CD4-positive, alpha-beta T cell treated with Interleukin-6 at 100 ng/mL for 8 hours (primary cell): ENCODE results near the gene TRIP4.

Experiments used
- DNase-seq: peaks from one replicate; pipeline ENCODE4 v3.0.0-alpha.2; 2020; ENCODE audit warnings: mixed read lengths, low spot score

The TRIP4 gene

GRCh38 chr15:64447536-64448315 is 60.1 kb downstream of the TRIP4 start:
- no peak for DNase-seq

DNA sequence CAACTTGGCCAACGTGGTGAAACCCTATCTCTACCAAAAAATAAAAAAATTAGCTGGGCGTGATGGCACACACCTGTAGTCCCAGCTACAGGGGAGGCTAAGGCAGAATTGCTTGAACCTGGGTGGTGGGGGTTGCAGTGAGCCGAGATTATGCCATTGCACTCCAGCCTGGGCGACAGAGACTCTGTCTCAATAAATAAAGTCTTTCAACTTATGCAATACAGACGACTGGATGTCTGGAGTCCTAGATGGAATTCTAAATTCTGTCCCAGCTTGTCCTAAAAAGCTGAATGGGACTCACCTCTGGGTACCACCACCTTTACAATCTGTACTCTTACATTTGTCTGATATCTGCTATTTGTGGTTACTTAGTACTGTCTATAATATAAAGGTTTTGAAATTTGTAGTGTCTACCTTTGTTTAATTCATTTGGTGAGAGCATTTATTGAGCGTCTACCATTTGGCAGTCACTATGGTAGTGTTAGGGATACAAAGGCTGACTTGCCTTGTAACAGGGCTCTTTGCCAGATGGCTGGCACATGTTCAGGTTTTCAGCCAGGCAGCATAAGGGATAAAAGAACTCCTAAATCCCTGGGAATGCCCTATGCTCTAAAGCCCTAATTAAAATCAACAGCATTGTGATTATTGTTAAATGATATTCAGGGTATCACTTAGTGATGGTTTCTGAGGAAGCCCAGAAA is 65.5 kb downstream of the TRIP4 start:
- no peak for DNase-seq

- DNase-seq, result no peak
These were observed 66.0 kb downstream of the TRIP4 start for GRCh38 chr15:64453689-64454037.

GRCh38 chr15:64454282-64454681 is 66.6 kb downstream of the TRIP4 start:
- no peak for DNase-seq

- DNase-seq, result peak; percentile 20
These were observed 68.3 kb downstream of the TRIP4 start for GRCh38 chr15:64455961-64456371.

GRCh38 chr15:64456634-64457108 is 69.0 kb downstream of the TRIP4 start:
- DNase-seq, result no peak

- no peak for DNase-seq
These were observed 71.6 kb downstream of the TRIP4 start for GRCh38 chr15:64459066-64459781.

GRCh38 chr15:64460206-64460723 is 72.6 kb downstream of the TRIP4 start, which contains the start of gene ZNF609:
ZNF609 (plus strand) TSS chr15:64460578; CDS start chr15:64499420, 38,842 bp downstream.
- peak; percentile 77 for DNase-seq

- DNase-seq, result peak; percentile 25
These were observed 73.4 kb downstream of the TRIP4 start for GRCh38 chr15:64460724-64461720.

DNA sequence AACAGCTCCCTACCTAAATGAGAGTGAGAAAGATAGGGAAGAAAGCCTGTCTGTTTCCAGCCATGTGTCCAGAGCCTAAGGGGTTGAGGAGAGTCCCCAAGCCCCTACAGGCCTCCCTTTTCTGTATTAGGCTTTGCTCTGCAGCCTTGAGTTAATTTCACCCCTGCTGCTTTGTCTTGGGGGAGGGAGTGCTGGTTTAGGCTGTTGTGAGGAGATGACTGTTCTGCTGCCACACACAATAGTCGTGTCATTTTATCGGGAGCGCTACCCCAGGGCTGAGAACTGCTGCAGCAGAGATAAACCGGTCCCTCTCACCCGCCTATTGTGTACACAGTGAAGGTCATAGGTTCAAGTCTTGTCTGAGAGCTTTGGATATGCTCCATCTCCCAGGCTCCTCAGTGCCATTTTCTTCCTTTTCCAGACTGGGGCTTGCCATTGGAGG is 74.1 kb downstream of the TRIP4 start:
- peak; percentile 4 for DNase-seq

GRCh38 chr15:64462492-64462891 is 74.9 kb downstream of the TRIP4 start:
- no peak for DNase-seq

DNA sequence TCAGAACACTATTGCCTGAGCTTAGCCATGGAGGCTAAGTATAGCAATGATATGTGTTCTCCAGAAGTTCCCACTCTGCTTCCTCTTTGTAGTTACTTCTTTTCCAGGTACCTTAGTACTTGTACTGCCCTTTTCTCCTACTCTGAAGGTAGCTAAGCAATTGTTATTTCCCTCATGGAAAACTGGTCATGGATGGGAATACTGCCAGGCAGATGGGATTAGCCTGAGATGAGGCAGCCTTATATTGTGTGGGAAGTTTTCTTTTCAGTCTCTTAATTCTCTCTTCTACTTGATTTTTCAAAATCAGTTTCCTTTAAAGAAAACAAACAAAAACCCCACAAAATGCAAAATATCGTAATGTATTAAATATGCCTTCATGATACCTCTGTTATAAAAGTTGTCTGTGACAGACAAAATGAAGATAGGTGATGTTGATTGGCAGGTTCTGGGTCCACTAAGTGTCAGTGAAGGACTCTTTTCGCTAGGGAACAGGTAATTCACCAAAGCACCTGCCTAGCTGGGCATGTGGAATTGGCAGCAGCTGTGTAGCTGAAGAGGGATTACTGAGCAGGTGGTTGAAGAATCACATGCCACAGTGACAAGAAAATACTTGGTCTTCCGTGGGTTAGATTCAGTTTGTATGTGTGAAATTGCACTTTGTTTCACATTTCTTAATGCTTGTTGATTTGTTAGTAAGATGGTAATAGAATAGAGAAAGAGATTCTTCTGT is 76.8 kb downstream of the TRIP4 start:
- no peak for DNase-seq

DNA sequence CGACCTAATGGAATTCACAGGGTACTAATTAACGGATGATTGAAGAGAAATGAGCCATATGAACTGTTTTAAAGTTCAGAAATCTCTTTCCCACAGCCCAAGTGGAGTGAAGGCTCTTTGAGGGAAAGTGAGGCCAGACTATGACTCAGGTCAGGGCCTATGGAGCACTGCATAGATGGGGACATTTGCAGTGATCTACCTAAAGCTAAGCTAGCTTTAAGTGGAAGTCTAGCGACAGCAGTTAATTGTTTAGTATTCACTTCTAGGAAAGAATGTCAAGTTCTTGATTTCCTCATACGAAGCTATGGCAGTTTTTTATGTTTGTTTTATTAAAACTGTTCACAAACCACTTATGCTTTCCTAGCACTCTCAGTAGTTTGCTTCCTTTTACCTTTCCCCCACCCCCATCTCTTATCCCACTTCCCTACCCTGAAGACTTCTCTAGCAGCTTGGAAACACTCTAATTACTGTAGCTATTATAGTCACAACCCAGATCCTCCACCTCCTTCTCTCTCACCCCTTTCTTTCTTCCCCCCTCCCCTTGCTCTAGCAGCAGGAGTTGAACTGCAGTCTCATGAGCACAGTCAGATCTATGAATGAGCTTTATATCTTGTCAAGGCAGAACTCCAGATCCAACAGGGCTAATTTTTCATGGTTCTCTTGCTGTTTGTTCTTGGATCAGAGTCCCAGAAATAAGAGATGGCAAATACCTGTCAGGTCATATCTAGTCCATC is 78.9 kb downstream of the TRIP4 start:
- no peak for DNase-seq

- DNase-seq, result no peak
These were observed 84.5 kb downstream of the TRIP4 start for GRCh38 chr15:64472161-64472560.

- DNase-seq, result no peak
These were observed 87.2 kb downstream of the TRIP4 start for GRCh38 chr15:64474846-64475245.

DNA sequence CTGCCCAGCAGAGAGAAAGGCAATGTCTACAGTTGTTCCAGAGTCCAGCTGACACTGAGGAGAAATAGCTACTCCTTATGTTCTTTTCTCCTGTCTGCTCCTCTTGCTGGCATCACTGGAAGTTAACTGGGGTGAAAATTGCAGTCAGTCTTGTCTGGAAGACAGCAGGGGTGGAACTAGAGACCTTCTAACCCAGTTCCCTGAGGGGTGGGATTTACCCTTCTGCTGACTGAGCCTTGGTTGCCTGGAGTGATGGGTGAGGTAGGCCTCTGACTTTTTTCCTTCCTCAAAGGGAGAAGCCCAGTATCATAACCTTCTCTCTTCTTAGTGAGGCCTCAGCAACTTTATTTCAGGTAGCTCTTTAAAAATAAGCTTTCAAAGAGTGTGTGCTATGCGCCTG is 88.9 kb downstream of the TRIP4 start:
- DNase-seq, result no peak

- DNase-seq, result no peak
These were observed 91.2 kb downstream of the TRIP4 start for GRCh38 chr15:64478863-64479262.

DNA sequence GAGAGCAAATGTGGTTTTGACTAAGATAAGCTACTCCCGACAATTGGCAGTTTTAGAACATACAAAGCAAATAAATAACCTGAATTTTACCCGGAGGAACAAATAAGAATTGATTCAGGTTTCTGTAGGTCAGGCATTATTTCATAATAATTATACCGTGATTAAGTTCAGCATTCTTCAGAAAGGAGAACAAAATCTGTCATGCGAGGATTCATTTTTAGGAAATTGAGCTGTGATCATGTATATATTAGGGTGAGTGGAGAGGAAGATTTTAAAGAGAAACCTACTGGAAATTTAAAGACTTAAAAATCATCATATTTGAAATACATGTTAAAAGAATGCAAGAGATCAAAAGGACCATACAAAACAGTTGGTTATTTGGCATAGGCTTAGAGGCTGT is 93.3 kb downstream of the TRIP4 start:
- DNase-seq, result no peak

DNA sequence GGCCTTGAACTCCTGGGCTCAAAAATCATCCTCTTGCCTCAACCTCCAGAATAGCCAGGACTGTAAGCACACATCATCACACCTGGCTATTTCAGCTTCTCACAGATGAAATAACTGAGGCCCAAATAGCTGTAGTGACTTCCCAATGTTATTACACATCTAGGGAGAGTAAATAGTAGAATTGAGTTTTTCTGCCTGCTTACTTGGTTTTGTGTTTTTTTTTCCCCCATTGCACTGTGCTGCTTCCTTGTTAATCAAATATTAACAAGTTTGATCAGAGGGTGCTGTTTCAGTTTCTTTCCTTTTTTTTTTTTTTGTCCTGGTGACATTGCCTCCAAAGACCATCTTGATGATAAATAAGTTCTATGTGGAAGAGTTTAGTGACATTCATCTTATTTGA is 96.1 kb downstream of the TRIP4 start:
- no peak for DNase-seq

- no peak for DNase-seq
These were observed 98.2 kb downstream of the TRIP4 start for GRCh38 chr15:64485796-64486195.
